SK-N-SH treated with all-trans-retinoic acid at 6 μM for 48 hours (cell line): Measurements from ENCODE around the gene KRTDAP.

Source experiments
- ARNTL ChIP-seq: fragments of 450-650 bp; formaldehyde crosslinking; IDR thresholded peaks from 2 replicates; pipeline ENCODE4 v1.5.0; 2020; ENCODE audit warnings: low read depth, mild to moderate bottlenecking, moderate library complexity, borderline replicate concordance
- CSRNP3 ChIP-seq: fragments of 250-450 bp; sonication (Bioruptor Pico); IDR thresholded peaks from 2 replicates; pipeline ENCODE4 v1.5.1; 2021; ENCODE audit warnings: mild to moderate bottlenecking, moderate library complexity
- ESRRG ChIP-seq: fragments of 250-450 bp; sonication (Bioruptor Pico); IDR thresholded peaks from 2 replicates; pipeline ENCODE4 v1.6.1; 2021; ENCODE audit warnings: mild to moderate bottlenecking
- ISL1 ChIP-seq: fragments of 250-450 bp; sonication (Bioruptor Pico); IDR thresholded peaks from 2 replicates; pipeline ENCODE4 v2.1.2; 2022; ENCODE audit warnings: mild to moderate bottlenecking, moderate library complexity
- OSR1 ChIP-seq: fragments of 250-450 bp; sonication (Bioruptor Pico); IDR thresholded peaks from 2 replicates; pipeline ENCODE4 v1.8.0; 2022; ENCODE audit warnings: moderate library complexity, mild to moderate bottlenecking, inconsistent platforms
- PPARA ChIP-seq: fragments of 250-450 bp; sonication (Bioruptor Pico); IDR thresholded peaks from 2 replicates; pipeline ENCODE4 v1.5.0; 2020; ENCODE audit warnings: mild to moderate bottlenecking, borderline replicate concordance
- RARB ChIP-seq: fragments of 250-450 bp; sonication (Bioruptor Pico); IDR thresholded peaks from 2 replicates; pipeline ENCODE4 v1.8.0; 2021; ENCODE audit warnings: mild to moderate bottlenecking, moderate library complexity
- SNAI2 ChIP-seq: fragments of 250-450 bp; sonication (Bioruptor Pico); IDR thresholded peaks from 2 replicates; pipeline ENCODE4 v1.5.0; 2020; ENCODE audit warnings: mild to moderate bottlenecking, moderate library complexity
- TSHZ2 ChIP-seq: fragments of 250-450 bp; sonication (Bioruptor Pico); IDR thresholded peaks from 2 replicates; pipeline ENCODE4 v1.5.0; 2020; ENCODE audit warnings: mild to moderate bottlenecking, moderate library complexity
- ZC3H10 ChIP-seq: fragments of 250-450 bp; sonication (Bioruptor Pico); IDR thresholded peaks from 2 replicates; pipeline ENCODE4 v1.5.1; 2021; ENCODE audit warnings: mild to moderate bottlenecking, moderate library complexity
- ZFP30 ChIP-seq: fragments of 450-650 bp; formaldehyde crosslinking; IDR thresholded peaks from 2 replicates; pipeline ENCODE4 v1.5.0; 2022; ENCODE audit warnings: mild to moderate bottlenecking, moderate library complexity

GRCh38 chr19:35478794-35479677, 11.2 kb downstream of the KRTDAP start:
- TF ChIP-seq ZFP30 (CRISPR knock-in tag) (no peak), PPARA (CRISPR knock-in tag) (no peak), CSRNP3 (no peak), ISL1 (CRISPR knock-in tag) (no peak), ZC3H10 (CRISPR knock-in tag) (no peak), SNAI2 (CRISPR knock-in tag) (no peak), OSR1 (CRISPR knock-in tag) (no peak), ESRRG (CRISPR knock-in tag) (no peak), TSHZ2 (CRISPR knock-in tag) (no peak), ARNTL (CRISPR knock-in tag) (no peak), RARB (CRISPR knock-in tag) (no peak)
